Fibroblast of lung (primary cell): ENCODE data around the gene RADIL.

Experiments
- EZH2 ChIP-seq: IDR thresholded peaks from 2 replicates; pipeline ENCODE4 v1.5.1; 2012; ENCODE audit warnings: low read length, control low read depth, mild to moderate bottlenecking; ENCODE audit errors: missing control alignments
- TF ChIP-seq, protein P1 (sequence below), 2 donors: IDR thresholded peaks in 1 of 2; conservative IDR thresholded peaks in 1 of 2; 1 replicate in 1 of 2; 2 replicates in 1 of 2; pipeline ENCODE4 v1.5.1; 2011 to 2012; ENCODE audit warnings: low read length in 2 of 2, control low read depth in 1 of 2, inconsistent platforms in 1 of 2, low read depth in 1 of 2, mild to moderate bottlenecking in 1 of 2

DNA sequence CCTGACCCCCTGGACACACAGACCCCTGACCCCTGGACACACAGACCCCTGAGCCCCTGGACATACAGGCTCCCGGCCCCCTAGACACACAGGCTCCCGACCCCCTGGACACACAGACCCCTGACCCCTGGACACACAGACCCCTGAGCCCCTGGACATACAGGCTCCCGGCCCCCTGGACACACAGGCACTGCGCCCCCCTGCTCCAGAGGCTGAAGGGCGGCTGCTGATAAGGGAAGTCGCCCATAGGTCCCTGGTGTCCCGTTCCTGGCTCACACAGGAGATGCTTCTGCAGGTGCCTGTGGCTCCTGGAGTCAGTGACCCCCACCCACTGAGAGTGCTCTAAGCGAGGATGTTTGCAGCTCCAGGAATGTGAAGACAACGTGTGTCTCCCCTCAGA, 111.8 kb downstream of the RADIL start:
- TF ChIP-seq, protein P1, sequence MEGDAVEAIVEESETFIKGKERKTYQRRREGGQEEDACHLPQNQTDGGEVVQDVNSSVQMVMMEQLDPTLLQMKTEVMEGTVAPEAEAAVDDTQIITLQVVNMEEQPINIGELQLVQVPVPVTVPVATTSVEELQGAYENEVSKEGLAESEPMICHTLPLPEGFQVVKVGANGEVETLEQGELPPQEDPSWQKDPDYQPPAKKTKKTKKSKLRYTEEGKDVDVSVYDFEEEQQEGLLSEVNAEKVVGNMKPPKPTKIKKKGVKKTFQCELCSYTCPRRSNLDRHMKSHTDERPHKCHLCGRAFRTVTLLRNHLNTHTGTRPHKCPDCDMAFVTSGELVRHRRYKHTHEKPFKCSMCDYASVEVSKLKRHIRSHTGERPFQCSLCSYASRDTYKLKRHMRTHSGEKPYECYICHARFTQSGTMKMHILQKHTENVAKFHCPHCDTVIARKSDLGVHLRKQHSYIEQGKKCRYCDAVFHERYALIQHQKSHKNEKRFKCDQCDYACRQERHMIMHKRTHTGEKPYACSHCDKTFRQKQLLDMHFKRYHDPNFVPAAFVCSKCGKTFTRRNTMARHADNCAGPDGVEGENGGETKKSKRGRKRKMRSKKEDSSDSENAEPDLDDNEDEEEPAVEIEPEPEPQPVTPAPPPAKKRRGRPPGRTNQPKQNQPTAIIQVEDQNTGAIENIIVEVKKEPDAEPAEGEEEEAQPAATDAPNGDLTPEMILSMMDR (conservative IDR thresholded peaks at IDR 0.05 in 1 of 2, IDR thresholded peaks at IDR 0.05 in 1 of 2; ENCODE audit: low read depth in 1 of 2, low read length in 2 of 2) = no peak
- no peak for TF ChIP-seq EZH2
